GM18517 (cell line): ENCODE measurements around the gene MAN2A1.

Source experiments
- ATAC-seq: cut with Tn5 transposase; IDR thresholded peaks from one replicate; pipeline ENCODE4 v1.9.1; 2021; ENCODE audit warnings: mild to moderate bottlenecking, moderate library complexity; ENCODE audit not compliant: unreplicated experiment

The MAN2A1 gene

GRCh38 chr5:109899163-109899535 is 209.4 kb downstream of the MAN2A1 start:
- no peak for ATAC-seq

GRCh38 chr5:109900461-109900860 is 210.7 kb downstream of the MAN2A1 start:
- no peak for ATAC-seq

GRCh38 chr5:109900911-109901627 is 211.3 kb downstream of the MAN2A1 start:
- no peak for ATAC-seq

- ATAC-seq = no peak
Observed at GRCh38 chr5:109901628-109901981, 211.9 kb downstream of the MAN2A1 start.

DNA sequence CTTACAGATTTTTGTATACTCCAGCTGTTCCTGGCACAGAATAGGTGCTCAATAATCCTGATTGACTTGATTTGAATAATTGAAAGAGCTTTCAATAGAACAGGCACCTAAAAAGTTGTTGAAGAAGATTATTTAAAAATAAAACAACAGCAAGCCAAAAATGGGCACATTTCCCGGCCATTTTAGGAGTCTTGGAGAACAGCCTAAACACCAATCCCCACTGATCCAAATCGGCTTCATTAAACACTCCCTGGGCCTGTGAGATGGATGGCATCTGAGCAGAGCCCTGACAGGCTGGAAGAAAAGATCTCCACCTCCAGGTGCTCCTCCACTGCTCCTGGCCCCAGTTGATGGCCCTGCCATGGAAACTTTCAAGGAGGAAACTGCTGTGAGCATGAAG is 213.3 kb downstream of the MAN2A1 start:
- no peak for ATAC-seq

DNA sequence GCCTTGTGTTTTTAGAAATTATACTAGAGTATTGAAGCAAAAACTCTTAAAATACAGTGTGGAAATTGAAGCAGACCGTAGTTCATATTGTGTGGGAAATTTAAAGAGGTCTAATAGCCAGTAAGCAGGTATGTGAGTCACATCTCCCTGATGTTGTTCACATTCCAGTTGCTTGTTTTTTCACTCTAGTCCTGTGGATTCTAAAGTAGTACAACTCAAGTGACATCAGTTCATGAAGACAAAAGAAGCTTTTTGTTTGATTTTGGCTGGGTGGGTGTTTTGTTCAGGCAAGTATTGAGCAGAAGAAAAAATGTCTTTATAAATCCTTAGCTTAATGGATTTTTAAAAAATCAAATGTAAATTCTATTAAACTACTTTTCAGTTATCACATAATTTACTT is 216.2 kb downstream of the MAN2A1 start:
- ATAC-seq = no peak

- no peak for ATAC-seq
Observed at GRCh38 chr5:109907189-109907588, 217.5 kb downstream of the MAN2A1 start.

- no peak for ATAC-seq
Observed at GRCh38 chr5:109907731-109908130, 218.0 kb downstream of the MAN2A1 start.

DNA sequence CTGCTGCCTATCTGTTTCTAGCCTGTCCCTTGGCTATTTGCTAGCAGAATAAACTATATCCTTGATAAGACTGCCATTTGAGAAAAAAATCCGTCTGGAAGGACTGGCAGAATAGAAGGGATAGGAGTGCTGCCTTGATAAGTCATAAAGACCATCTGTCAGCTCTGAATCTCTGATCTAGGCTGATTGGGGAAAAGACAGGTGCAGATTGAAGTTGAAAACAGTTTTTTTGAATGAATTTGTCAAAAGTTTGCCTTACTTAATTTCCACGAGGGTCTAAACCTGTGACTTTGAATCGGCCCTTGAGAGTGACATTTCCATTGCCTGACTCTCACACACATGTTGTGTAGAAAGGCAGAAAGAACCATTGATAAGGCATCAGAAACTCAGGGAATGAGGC is 218.6 kb downstream of the MAN2A1 start:
- ATAC-seq = no peak

- ATAC-seq = no peak
Observed at GRCh38 chr5:109910874-109911273, 221.1 kb downstream of the MAN2A1 start.

DNA sequence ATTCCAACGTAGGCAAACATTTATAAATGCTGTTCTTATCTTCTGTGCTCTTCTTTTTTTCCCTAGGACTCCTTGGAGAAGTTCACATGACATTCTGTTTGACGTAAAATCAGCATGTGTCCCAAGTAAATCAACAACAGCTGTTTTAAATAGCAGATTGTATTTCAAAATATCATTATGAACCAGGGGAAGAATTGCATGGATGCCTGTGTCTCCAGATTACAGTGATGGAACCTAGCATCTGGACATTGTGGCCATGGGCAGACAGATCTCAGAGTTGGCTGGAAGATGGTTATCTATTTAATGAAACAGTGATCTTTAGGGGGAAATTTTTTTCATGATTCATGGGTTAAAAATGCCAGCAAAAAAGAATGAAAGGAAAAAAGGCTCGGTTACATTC is 222.0 kb downstream of the MAN2A1 start:
- ATAC-seq = no peak

- no peak for ATAC-seq
Observed at GRCh38 chr5:109914906-109915305, 225.2 kb downstream of the MAN2A1 start.

DNA sequence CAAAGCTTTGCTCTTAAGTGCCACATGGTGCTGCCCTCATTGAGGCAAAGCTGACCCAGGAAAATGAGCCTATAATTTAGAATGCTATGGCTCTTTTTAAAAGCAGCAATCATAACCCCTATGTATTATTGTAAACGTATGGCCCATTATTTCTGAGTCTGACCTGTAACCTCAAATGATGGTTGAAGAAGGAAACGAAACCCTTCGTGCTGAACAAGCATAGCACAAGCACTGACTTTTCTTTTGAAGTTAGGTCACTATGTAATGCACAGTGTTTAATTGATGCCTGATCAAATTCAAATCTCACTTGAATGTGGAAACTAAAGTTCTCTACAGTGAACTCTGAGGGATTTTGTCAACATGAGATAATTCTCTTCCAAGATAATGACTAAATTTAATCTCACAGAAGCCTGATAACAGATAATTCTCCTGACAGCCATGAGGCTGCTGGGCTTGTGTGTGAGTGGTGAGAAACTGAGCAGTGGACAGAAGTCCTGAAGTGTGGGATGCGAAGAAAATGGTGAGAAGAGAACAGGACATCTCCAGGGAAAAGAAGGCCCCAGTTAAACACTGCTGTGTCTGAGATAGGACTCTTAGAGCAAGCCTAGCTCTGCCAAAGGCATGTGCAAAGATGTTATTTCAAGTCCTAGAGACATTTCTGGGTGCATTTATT is 226.9 kb downstream of the MAN2A1 start:
- no peak for ATAC-seq
